CD4-positive, alpha-beta T cell treated with Interferon gamma for 1 hour (primary cell): ENCODE data around the gene LRTM2.

Experiments
- DNase-seq: peaks from one replicate; pipeline ENCODE4 v3.0.0-alpha.2; 2020

The LRTM2 gene

DNA sequence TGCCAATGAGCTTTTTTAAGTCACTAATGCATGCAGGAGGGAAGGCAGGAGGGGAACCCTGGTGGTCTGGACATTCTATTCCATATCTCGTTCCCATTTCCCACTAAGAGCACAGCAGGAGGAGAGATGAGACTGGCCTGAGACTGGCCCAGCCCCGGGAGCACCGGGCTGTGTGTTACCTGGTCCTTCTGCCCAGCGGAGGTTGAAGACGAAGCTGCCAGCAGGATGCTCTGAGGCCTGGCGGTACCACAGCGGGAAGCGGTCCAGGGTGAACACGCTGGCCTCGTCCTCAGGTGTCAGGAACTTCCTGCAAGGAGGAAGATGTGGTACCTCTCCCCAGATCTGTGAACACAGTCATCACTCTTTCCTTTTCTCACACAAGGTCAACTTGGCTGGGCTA, 23.9 kb downstream of the LRTM2 start:
- DNase-seq = no peak

DNA sequence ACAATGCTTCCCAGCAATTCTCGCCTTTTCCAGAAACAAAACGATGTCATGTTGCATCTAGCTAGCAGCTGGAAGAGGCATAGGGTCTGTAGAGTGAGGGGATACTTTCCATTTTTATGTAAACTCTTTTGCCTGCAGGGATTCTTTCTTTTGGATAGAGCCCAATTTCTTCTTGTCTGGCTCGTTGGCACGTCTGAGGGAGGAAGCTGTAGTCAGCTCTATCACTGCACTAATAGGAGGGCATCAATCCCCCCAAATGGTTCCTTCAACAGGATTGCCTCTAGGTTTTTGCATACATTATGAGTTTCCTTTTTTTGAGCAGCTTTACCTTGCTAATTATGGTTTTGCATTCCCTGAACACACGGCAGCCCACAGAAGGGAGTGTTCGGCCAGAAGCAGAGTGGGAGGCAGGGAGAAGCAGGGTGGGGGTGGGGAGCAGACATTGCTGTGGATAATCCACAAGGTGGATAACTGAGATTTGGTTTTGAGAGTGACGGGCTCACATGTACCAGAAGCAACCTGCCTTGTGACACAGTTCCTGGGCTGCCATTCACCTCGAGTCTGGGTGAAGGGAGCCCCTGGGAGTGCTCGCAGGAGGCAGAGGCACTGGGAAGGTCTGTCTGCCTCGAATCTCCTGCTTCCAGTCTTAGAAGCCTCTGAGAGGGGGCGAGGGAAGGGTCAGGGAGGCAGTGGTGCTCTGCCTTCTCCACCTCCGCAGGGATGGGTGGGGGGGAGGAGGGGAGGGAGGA, 24.5 kb downstream of the LRTM2 start:
- DNase-seq = no peak

DNA sequence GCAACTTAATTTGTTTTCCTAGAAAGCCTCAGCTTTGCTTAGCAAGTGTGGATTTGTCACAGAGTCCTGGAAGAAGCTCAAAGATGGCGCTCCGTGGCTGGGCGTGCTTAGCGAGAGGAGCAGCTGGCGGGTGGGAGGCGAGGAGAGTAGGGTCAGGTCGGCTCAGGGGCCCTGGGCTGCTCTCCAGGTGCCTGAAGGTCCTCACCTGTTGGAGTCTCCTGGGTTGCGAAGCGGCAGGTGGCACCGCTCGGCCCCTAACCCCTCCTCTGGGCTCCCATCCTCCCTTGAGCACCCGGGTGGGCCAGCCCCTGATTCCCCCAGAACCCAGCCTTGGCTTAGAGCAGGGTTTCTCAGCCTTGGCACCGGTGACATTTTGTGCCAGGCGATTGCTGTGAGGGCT, 25.1 kb downstream of the LRTM2 start:
- no peak for DNase-seq

DNA sequence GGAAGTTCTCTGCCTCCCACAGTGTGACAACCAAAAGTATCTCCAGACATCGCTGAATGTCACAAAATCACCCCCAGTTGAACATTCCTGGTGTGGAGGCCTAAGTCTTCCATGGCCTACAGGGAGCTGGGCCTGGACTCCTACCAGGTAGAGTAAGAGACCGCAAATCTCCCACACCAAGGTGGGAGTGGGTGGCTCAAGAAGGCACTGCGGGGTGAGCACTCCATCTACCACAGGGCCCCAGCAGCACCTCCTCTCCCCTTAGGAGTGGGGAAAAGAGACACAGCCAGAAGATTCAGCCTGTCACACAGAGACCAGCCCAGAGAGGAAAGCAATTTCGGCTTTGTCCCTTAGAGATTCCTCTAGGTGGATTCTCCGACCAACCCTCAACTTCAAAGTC, 25.5 kb downstream of the LRTM2 start:
- no peak for DNase-seq

DNA sequence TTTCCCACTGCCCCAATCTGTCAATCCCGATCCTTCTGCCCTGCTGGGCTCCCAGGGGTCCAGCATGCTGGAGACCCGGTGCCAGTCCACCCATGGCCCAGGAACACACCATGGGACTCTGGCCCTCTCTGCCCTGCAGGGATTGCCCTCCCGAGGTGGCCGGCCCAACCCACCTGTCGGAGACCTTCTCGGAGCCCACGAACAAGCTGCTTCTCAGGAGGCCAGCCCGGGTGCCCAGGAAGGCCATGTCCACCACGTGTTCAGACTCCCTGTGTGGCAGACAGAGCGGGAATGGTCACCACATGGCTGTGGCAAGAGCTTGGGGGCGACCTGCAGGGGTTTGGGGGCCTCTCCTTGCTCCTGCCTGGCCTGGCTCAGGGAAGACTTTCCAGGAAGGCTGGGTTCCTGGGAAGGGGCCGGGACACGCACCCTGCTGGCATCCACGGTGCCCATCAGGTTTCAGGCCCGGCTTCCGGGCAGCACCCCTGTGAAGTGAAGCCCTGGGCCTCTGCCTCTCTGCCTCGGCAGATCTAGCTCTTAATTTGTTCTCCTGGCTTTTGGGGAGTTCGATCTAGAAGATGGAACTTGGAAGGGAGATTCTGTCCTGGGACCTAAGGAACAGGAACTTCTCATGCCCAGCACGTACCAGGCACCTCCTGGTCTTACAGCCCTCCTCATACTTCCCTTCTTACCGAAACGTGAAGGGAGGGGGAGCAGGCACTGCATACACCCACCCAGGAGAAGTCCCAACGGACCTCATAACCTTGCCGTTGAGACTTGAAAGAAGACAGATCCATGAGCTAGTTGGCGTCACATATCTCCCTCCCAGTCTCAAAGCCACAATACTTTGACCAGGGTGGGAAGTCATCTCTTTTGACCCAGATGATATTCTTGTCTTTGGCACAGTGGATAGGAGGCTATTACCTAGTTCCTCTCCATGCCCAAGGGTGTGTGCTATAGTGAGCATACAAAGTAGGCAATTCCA, 26.3 kb downstream of the LRTM2 start:
- DNase-seq = no peak

DNA sequence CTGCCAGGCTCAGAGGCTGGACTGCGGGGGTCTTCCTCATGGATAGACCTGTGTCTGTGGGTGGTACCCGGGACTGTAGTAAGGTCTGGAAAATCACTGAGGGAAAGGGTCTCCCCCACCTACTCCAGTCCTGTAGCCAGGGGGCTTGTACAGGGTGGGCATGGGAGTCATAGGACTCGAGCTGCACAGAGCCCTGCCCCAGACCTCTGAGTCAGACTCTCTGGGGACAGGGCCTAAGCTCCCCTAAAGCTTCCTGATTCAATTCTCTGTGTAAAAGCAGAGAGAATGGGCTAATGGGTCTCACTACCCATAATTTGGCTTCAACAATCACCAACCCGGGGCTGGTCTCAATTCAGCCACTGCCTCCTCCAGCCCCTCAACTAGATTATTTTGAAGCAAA, 27.0 kb downstream of the LRTM2 start:
- DNase-seq = no peak

DNA sequence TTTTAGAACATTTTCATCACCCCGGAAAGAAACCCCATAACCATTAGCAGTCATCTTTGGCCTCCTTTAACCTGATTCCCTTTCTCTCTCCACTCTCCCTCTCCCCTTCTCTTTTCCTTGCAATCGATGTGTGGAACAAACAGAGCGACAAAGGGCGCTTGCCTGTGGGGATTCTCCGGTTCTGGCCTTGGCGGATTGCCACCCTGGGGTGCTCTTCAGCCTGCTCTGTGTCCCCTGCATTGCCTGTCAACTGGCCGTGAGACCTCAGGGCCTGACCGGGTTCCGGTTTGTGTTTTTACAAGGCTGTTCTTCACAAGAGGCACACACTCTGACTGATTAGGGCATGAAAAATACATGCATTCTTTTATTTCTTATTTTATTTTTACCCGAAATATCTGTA, 27.8 kb downstream of the LRTM2 start:
- DNase-seq = no peak

DNA sequence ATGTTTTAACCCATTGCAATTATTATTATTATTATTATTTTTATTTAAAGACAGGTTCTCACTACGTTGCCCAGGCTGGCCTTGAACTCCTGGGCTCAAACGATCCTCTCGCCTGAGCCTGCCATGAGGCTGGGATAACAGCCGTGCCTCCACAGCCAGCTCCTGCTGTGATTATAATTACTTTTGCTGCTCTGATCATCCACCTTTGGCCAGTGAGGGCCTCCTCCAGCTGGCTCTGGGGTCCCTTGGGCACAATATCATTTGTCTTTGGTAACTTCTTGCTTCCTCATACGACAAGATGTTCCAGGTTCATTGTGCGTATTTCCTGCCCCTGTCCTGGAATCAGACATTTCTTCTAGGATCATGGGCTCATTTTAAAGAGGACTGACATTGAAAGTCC, 28.4 kb downstream of the LRTM2 start:
- DNase-seq = no peak

DNA sequence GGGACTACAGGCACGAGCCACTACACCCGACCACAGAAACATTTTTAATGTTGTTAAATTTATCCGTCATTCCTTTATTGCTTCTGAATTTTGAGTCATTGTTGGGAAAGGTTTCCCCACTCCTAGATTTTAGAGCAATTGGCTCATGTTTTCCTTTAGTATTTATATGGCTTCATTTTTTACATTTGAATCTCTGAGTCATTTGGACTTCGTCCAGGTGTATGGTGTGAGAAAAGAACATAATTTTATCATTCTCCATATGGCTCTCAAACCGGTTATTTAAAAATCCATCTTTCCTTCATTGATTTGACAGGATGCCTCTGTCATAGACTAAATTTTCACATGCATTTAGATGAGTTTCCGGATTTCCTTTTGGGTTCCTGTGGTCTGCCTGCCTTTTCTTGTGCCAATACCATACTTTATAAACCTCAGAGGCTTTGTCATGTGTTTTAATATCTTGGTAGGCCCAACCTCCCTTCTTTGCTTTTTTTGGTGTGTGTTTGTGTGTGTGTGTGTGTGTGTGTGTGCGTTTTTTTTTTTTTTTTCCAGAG, 30.9 kb downstream of the LRTM2 start:
- no peak for DNase-seq

DNA sequence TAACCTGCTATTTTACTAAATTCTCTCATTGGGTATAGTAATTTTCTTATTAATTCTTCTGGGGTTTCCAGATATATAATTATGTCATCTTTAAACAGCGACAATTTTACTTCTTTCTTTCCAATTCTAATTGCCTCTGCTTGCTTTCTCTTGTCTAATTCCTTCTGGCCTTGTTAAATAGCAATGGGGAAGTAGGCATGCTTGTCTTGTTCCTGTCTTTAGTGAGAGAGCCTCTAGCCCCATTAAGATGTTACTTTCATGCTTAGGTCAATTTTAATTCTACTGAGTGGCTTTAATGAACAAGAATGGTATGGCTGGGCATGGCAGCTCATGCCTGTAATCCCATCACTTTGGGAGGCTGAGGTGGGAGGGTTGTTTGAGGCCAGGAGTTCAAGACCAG, 31.7 kb downstream of the LRTM2 start:
- DNase-seq = no peak

DNA sequence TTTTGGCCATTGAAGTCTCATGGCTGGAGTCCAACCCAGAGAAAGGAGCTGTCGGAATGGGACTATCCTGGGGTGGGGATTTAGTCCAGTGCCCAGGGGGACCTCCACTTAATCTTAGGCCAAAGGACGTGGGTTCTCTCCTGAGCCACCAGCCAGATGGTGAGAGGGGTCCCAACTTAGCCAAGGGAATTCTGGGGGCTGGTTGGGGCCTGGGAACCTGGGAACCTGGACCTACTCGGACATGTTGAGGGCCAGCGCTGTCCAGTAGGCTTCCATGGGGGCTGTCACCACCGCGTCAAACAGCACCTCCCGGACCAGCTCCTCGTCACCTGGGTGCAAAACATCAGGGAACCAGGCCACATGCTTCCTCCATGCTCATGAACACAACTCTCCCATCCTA, 33.4 kb downstream of the LRTM2 start:
- DNase-seq = no peak

DNA sequence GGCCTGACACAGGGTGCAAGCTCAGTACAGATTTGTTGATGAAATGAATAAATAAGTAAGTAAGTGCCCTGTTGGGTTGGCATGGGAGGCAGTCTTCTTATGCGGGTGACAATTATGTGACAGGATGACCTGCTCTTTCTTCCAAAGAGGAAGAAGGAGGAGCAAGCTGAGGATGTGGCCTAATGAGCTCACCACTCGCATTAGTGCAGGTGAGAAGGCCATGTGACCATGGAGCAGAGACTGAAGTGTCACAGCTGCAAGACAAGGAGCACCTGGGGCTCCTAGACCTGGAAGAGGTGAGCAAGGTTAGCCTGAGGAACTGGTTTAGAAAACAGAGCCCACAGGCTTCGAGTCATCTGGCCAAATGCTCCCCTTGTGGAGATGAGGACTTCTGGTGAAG, 34.9 kb downstream of the LRTM2 start:
- no peak for DNase-seq

DNA sequence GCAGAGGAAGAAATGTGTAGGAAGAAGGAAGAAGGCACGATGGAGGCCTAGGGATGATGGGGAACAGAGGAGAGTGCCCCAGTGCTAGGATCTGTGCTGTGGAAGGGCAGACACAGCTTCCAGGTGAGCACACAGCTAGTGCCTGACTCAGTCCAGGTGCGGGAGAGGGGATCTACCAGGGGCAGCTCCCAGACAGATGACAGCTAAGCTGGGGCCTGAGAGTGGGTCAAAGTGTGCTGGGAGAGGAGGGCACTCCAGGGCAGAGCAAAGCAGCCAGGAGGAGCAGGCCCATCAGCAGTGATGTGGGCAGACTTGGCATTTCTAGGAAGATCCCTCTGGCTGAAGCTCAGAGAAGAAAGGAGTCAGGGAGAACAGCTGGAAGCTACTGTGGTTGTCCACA, 36.7 kb downstream of the LRTM2 start:
- DNase-seq = no peak

DNA sequence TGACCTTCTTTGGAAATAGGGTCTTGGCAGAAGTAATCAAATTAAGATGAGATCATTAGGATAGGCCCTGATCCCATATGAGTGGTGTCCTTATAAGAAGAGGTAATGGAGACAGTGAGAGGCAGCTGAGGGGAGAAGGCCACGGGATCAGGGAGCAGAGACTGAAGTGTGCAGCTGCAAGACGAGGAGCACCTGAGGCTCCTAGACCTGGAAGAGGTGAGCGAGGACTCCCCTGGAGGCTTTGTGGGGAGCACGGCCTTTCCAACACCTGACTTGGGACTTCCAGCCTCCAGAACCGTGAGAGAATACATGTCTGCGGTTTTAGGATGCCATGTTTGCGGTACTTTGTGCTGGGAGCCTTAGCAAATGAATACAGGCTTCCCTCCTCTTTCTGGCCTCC, 37.5 kb downstream of the LRTM2 start:
- DNase-seq = no peak

DNA sequence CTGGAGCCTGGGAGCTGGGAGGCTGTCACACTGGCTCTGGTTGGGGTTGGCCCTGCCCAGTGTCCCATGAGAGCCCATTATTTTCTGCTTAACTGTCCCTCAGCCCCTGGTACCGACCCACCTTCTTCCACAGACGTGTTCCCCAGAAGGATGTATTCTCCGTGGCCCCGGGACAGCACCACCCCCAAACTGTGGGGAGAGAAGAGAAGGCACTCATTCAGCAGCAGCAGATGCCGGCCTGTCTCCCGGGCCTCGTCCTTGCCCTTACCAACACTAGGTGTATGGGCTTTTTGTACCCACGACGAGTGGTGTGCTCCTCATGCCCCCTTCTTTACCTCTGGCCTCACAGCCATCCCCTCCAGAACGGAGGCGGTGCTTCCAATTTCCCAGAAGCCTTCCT, 38.1 kb downstream of the LRTM2 start:
- no peak for DNase-seq

DNA sequence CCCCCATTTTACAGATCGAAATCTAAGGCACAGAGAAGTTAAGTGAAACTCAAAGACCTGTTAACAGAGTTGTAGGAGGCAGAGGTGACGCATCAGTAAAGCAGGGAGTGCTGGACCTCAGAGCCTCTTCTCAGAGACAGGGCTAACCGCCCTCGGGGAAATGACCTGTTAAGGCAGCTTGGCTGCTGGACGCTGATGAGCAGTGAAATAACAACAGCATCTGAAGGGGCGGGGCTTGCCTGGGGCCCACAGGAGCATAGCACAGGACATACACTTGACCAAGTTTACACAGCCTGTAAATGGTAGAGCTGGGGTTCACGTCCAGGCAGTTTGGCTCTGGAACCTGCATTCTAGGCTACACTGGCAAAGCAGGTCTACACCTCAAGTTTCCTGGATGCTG, 39.3 kb downstream of the LRTM2 start:
- no peak for DNase-seq

DNA sequence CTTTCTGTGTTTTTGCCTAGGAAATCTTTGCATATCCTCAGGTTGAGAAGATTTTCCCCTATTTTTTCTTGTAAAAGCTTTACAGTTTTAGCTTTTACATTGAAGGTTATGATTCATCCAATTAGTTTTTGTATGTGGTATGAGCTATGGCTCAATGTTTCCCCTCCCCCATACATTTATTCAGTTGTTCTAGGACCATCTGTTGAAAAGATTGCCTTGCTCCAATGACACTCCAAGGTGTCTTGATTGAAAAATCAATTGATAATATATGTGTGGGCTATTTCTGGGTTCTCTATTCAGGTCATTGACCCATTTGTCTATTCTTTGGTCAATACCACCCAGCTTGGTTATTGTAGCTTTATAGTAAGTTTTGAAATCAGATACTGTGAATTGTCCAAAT, 42.6 kb downstream of the LRTM2 start:
- DNase-seq = no peak

DNA sequence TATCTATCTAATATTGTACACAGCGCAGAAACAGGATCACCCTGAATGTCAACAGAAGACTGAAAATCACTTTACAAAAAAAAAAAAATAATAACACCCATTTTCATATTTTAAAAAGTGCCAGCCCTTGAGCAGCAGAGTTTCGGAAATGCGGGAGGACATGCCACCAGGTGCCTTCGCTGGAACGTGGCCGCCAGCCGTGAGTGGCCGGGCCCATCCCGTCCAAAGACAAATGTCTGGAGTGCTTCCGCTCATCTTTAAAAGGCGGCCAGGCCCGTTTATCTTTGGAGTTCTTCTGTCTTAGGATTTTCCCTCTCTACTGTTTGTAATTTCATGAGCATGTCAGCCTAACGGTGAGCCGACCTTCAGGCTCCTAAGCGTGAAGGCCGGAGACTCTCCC, 43.5 kb downstream of the LRTM2 start:
- no peak for DNase-seq

DNA sequence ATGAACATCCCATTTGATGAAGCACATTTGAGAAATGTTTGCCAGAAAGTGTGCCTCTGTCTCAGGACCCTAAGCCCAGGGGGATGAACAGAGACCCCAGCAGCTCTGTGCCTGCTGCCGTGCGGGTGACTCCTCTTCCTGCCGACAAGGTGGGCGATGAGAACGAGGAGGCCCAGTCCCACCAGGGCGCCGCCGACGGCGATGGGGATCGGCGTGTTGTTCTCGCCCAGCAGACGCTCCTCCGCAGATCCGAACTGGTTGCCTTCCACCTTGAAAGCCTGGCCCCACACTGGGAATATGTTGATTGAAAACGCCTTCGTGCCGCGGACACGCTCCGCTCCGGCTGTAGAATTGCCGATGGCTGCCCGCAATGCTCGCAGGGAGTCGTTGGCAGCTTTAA, 44.1 kb downstream of the LRTM2 start:
- no peak for DNase-seq

DNA sequence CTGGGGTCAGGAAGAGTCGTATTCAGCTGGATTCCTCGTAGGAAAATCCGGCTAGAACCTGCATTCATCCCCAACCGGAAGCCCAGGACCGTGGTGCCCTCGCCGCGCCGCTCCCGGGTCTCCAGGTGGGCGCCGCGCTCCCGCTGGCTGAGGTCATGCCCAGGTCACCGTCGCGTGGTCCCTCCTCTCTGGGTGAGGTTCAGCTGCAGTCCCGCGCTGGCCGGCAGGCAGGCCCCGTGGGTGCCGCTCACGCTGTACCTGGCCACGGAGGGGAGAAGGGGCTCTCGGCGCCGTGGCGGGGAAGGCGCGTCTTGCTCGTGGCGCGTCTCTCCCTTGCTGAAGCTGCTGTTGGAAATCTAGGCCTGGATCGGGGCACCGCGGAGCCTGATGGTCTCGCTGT, 44.5 kb downstream of the LRTM2 start:
- no peak for DNase-seq

DNA sequence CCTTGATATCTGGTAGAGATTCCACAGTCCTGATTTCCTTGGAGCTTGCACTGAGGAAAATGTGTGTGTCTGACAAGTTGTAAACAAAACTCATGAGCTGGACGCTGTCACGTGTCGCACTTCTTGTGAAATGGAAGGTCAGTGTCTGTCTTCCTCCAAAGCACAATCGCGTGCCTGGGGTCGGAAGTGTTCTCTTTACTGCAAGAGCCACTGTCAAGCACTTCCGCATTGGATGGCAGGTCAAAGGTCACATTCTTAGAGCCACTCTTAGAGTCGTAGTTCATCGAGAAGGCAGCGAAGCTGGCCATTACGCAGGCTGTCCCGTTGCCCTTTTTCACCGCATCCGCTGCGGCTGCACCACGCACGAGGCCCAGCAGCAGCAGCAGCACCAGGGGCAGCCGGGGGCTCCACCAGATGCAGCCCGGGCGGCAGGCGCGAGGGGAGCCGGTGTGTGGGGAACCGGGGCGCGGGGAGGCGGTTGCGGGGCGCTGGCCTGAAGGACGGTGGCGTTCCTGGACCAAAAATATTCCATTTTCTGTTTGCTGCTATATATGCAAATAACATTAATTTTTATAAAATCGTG, 45.0 kb downstream of the LRTM2 start:
- DNase-seq = no peak

DNA sequence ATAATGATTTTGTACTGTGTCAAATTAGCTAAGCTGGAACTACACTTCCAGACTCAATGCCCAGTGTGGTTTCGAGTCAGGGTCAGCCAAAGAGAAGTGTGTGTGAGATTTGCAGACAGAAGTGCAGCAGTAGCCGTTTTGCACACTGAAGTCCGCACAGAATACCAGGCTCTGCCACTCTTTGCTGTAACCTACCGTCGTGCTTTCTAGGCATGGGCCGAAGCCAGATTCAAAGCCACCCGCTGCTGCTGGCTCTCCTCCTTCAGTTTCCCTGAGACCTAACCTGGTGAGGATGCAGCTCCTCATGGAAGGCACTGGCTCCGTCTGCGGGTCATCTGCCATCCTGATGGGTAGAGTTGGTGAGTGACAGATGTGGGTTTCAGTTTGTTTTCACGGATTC, 48.8 kb downstream of the LRTM2 start:
- DNase-seq = no peak

DNA sequence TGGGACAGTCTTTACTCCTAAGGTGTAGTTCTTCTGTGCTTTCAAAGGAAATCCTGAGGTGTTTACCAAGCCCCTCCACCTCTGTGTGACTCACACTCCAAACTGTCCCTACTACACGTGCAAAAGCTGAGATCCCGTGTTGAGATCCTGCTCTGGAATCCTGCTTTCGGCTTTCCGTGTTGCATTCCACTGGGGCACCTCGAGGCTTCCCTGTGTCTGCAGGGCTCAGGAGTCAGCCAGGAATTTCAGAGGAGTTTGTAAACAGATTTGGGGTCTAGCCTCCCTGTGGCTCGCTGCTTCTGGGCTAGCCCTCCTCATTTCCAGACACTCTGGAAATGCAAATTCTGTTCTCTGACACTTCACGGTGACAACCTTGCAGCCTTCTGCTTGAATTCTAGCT, 49.7 kb downstream of the LRTM2 start:
- no peak for DNase-seq
